OCI-LY1 (cell line): ENCODE results near the gene PROC.

Experiments
- CTCF ChIP-seq: fragments of 200-600 bp; sonication (generic), shearing (Covaris generic); IDR thresholded peaks from 2 replicates; pipeline ENCODE4 v1.5.1; 2017; ENCODE audit warnings: mild to moderate bottlenecking, antibody characterized with exemption, low read length, moderate library complexity, mixed read lengths
- EZH2 ChIP-seq: fragments of 200-600 bp; sonication (generic), shearing (Covaris generic); IDR thresholded peaks from 2 replicates; pipeline ENCODE4 v1.8.0; 2017; ENCODE audit warnings: borderline replicate concordance, mixed run types, mild to moderate bottlenecking, antibody characterized with exemption, low read length, moderate library complexity, mixed read lengths

DNA sequence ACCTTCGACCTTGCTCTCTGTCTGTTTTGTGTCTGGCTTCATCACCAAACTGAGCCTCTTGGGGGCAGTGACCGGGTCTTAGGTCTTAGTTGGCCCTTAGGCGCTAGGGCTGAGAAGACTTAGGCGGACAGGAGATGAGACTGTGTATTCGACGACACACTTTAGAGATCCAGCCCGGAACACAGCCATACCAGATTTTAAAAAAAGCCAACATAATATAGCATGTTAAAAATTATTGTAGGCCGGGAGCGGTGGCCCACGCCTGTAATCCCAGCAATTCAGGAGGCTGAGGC lies 9.5 kb upstream of the PROC start:
- TF ChIP-seq CTCF (no peak), EZH2 (no peak)
